Small intestine (tissue), 7 donors: Measurements from ENCODE around the gene PPP6R2. TPM values are rescaled to one million over a fixed set of nuclear protein-coding genes. Genes with fewer than 3 reads are reported as not detected.

Experiments
- DNase-seq, 2 donors: peaks; one replicate each; pipeline versions ENCODE4 v3.0.0 to v3.0.0-alpha.2; 2013
- FAIRE-seq: peaks from 2 replicates; lab custom pipeline; 2012; peaks lifted over from hg19 to GRCh38; lab: Jason Lieb, UNC
- H3K27ac ChIP-seq, 3 donors: one replicate each; pipeline ENCODE4 v1.5.1; 2013; ENCODE audit warnings: low read length in 2 of 3, mild to moderate bottlenecking in 2 of 3, control low read depth in 1 of 3, inconsistent platforms in 1 of 3, low read depth in 1 of 3, moderate library complexity in 1 of 3
- H3K27me3 ChIP-seq, 3 donors: one replicate each; pipeline ENCODE4 v1.6.1; 2013; ENCODE audit warnings: low read length in 3 of 3, inconsistent platforms in 1 of 3; ENCODE audit not compliant: control insufficient read depth in 3 of 3, insufficient read depth in 3 of 3
- H3K36me3 ChIP-seq, 3 donors: one replicate each; pipeline ENCODE4 v1.6.1; 2013; ENCODE audit warnings: low read length in 3 of 3, inconsistent platforms in 1 of 3, low read depth in 1 of 3, mild to moderate bottlenecking in 1 of 3, moderate library complexity in 1 of 3; ENCODE audit not compliant: control insufficient read depth in 3 of 3, insufficient read depth in 2 of 3
- H3K4me1 ChIP-seq, 3 donors: one replicate each; pipeline ENCODE4 v1.6.1; 2013; ENCODE audit warnings: low read length in 2 of 3, inconsistent platforms in 1 of 3, low read depth in 1 of 3, mild to moderate bottlenecking in 1 of 3, moderate library complexity in 1 of 3; ENCODE audit not compliant: control insufficient read depth in 3 of 3, insufficient read depth in 2 of 3
- H3K4me3 ChIP-seq, 3 donors: one replicate each; pipeline ENCODE4 v1.5.1; 2013; ENCODE audit warnings: low read length in 3 of 3, control low read depth in 1 of 3, inconsistent platforms in 1 of 3, low read depth in 1 of 3, mild to moderate bottlenecking in 1 of 3, moderate library complexity in 1 of 3
- H3K9me3 ChIP-seq, 2 donors: one replicate each; pipeline ENCODE4 v1.6.1; 2013; ENCODE audit warnings: low read depth in 1 of 2, low read length in 1 of 2; ENCODE audit not compliant: control insufficient read depth in 2 of 2, insufficient read depth in 1 of 2
- WGBS, 3 donors: extraction: QIAGEN DNeasy Blood & Tissue Kit; methylation state at CpG; one replicate each; pipeline ENCODE4 v1.1.7; 2013; 5-methylcytosine and 5-hydroxymethylcytosine counted together
- polyA plus RNA-seq, 4 donors: library from polyadenylated mRNA; stranded (reverse) in 3 of 4; unstranded in 1 of 4; fragments of 200-250 nt in 3 of 4; fragments of 120-200 nt in 1 of 4; gene quantifications; one replicate each; pipeline versions ENCODE4 v1.2.1 to v1.2.3, GENCODE V29; 2013
- donor health status: healthy with polysubstance abuse.
- donor health status: control.
- donor health status: control.
- donor health status: Bipolar disorder and iron deficiency.
- donor health status: healthy.

The PPP6R2 gene
- polyA plus RNA-seq, 4 donors: 28.6 to 41.2 (median 38.8) TPM

- FAIRE-seq: no peak
- H3K27ac ChIP-seq: peak overlapping the region in 2 of 3 donors; percentile 69 to 74
- peaks cover 2 to 40% (median 15%) of the 10 kb centered on the region in 3 donors for H3K4me1 ChIP-seq
- no peaks in the 10 kb centered on the region for H3K9me3 ChIP-seq
- no peaks in the 10 kb centered on the region for H3K27me3 ChIP-seq
- 57 to 80% (median 71%) methylated on average over 9 of the region's 9 CpGs for WGBS, 3 donors
- DNase-seq: no peak
- H3K36me3 ChIP-seq: peaks cover 0 to 34% (median 0%) of the 10 kb centered on the region in 3 donors
- no peak overlapping the region for H3K4me3 ChIP-seq
These were observed 34.0 kb upstream of the PPP6R2 start for GRCh38 chr22:50308986-50309600.

DNA sequence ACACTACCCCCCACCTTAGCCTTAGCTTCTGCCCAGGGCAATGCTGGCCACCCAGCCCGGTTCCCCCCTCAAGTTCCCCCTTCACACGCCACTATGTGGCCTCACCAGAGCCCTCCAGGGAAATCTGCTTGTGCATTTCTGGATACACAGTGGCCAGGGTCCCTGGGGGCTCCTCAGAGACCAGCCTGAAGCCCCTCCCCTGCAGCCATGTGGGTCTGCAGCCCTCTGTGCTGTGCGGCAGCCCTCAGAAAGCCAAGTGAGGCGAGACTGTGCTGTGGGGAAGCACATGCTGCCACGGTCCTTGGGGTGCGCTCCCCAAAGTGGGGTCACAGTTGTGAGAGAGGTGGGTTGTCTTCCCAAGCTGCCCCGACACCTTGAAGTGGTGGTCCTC is 33.5 kb upstream of the PPP6R2 start:
- Histone ChIP-seq H3K27ac (peak overlapping the region in 1 of 3 donors; percentile 74), H3K27me3 (no peaks in the 10 kb centered on the region), H3K36me3 (peaks cover 0 to 31% (median 0%) of the 10 kb centered on the region in 3 donors), H3K9me3 (no peaks in the 10 kb centered on the region), H3K4me1 (peaks cover 2 to 37% (median 10%) of the 10 kb centered on the region in 3 donors), H3K4me3 (no peak overlapping the region)
- DNase-seq (no peak), FAIRE-seq (no peak)
- 75 to 79% (median 78%) methylated on average over 6 to 7 of the region's 7 CpGs for WGBS, 3 donors

- no peaks in the 10 kb centered on the region for H3K9me3 ChIP-seq
- no peak overlapping the region for H3K4me3 ChIP-seq
- no peak overlapping the region for H3K27ac ChIP-seq
- H3K27me3 ChIP-seq: no peaks in the 10 kb centered on the region
- DNase-seq: no peak
- peaks cover 0 to 25% (median 0%) of the 10 kb centered on the region in 3 donors for H3K36me3 ChIP-seq
- 82 to 92% (median 86%) methylated on average over 19 to 21 of the region's 21 CpGs for WGBS, 3 donors
- FAIRE-seq: no peak
- H3K4me1 ChIP-seq: peaks cover 0 to 31% (median 5%) of the 10 kb centered on the region in 3 donors
These were observed 33.0 kb upstream of the PPP6R2 start for GRCh38 chr22:50310031-50310722.

GRCh38 chr22:50310949-50311444 is 32.1 kb upstream of the PPP6R2 start:
- FAIRE-seq: no peak
- WGBS, 3 donors: 85 to 90% (median 88%) methylated on average over 16 of the region's 16 CpGs

DNA sequence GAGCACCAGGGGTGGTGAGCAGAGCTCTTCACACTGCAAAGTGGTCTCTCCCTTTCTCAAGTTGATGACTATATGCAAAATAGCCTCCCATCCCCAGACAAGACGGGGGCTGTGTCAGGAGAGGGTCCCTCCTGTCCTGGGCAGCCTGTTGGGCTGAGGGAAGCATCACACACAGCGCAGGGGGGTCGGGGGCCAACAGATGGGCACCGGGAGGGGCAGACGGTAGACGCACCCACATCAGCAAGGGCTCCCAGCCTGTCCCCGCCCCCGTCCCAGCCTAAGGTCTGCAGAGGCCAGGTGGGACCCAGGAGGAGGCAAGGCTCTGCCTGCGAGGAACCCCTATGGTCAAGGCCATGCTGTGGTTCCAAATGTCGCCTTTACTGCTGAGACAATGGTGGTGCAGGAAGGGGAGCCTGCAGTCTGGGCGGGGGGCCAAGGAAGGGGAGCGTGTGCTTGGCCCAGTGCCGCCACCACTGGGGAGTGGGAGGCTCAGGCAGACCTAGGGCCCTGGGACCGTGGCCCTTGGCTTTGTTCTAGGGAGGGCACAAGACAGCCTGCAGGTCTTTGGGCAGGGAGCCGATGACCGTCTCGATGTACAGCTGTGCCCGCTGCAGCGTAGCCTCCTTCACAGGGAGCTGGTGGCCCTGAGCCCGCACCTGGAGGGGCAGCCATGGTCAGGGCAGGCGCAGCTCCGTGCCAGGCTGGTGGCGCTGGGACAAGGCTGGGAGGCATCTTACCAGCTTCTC is 31.3 kb upstream of the PPP6R2 start:
- no peak for FAIRE-seq
- no peak for DNase-seq
- no peak overlapping the region for H3K4me3 ChIP-seq
- H3K27ac ChIP-seq: no peak overlapping the region
- peaks cover 0 to 20% (median 0%) of the 10 kb centered on the region in 3 donors for H3K4me1 ChIP-seq
- 87 to 90% (median 88%) methylated on average over 19 to 23 of the region's 23 CpGs for WGBS, 3 donors
- H3K36me3 ChIP-seq: peaks cover 0 to 18% (median 0%) of the 10 kb centered on the region in 3 donors
- no peaks in the 10 kb centered on the region for H3K27me3 ChIP-seq
- H3K9me3 ChIP-seq: no peaks in the 10 kb centered on the region

More at GRCh38 chr22:50310949-50311444, 32.1 kb upstream of the PPP6R2 start:
- Histone ChIP-seq H3K36me3 (peaks cover 0 to 18% (median 0%) of the 10 kb centered on the region in 3 donors), H3K27ac (no peak overlapping the region), H3K4me1 (peaks cover 0 to 23% (median 0%) of the 10 kb centered on the region in 3 donors), H3K9me3 (no peaks in the 10 kb centered on the region), H3K4me3 (no peak overlapping the region), H3K27me3 (no peaks in the 10 kb centered on the region)
- DNase-seq: no peak

DNA sequence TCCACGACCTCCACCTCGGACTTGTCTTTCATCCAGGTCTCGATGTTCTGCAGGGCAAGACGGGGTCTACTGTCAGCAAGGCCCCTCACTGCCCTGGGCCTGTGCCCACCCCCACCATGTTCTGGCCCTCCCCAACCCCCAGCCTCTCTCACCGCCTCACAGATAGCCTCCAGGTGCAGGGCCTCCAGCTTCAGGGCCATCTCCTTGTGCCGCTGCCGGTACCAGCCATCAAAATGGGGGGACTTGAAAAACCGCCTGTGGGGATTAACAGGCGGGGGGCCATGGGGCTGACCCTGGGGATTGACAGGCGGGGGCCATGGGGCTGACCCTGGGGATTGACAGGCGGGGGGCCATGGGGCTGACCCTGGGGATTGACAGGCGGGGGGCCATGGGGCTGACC is 30.8 kb upstream of the PPP6R2 start:
- H3K4me1 ChIP-seq: peaks cover 0 to 20% (median 0%) of the 10 kb centered on the region in 3 donors
- no peak overlapping the region for H3K27ac ChIP-seq
- peaks cover 0 to 18% (median 0%) of the 10 kb centered on the region in 3 donors for H3K36me3 ChIP-seq
- H3K9me3 ChIP-seq: no peaks in the 10 kb centered on the region
- H3K27me3 ChIP-seq: no peaks in the 10 kb centered on the region
- H3K4me3 ChIP-seq: no peak overlapping the region
- FAIRE-seq: no peak
- 89 to 97% (median 96%) methylated on average over 10 to 12 of the region's 12 CpGs for WGBS, 3 donors
- no peak for DNase-seq

GRCh38 chr22:50313021-50313420 is 30.1 kb upstream of the PPP6R2 start:
- no peak for FAIRE-seq

GRCh38 chr22:50313600-50313999 is 29.5 kb upstream of the PPP6R2 start:
- Histone ChIP-seq H3K4me1 (peaks cover 0 to 12% (median 0%) of the 10 kb centered on the region in 3 donors), H3K27me3 (no peaks in the 10 kb centered on the region), H3K4me3 (no peak overlapping the region), H3K9me3 (no peaks in the 10 kb centered on the region), H3K36me3 (peaks cover 0 to 18% (median 0%) of the 10 kb centered on the region in 3 donors), H3K27ac (no peak overlapping the region)
- DNase-seq (no peak), FAIRE-seq (no peak)
- 87 to 88% (median 88%) methylated on average over 10 to 17 of the region's 17 CpGs for WGBS, 3 donors

More at GRCh38 chr22:50313021-50313420, 30.1 kb upstream of the PPP6R2 start:
- Histone ChIP-seq H3K27me3 (no peaks in the 10 kb centered on the region), H3K36me3 (peaks cover 0 to 18% (median 0%) of the 10 kb centered on the region in 3 donors), H3K4me3 (no peak overlapping the region), H3K4me1 (peaks cover 0 to 16% (median 0%) of the 10 kb centered on the region in 3 donors), H3K9me3 (no peaks in the 10 kb centered on the region), H3K27ac (no peak overlapping the region)
- no peak for DNase-seq
- 81 to 91% (median 87%) methylated on average over 5 to 7 of the region's 7 CpGs for WGBS, 3 donors
